Measurements from ENCODE around the gene ODAD3.
"Not testable (repeated sequence)": the region's sequence is repeated elsewhere in the genome, so short reads cannot be mapped to it uniquely, and the experiment has no call there.

The ODAD3 gene

GRCh38 chr19:11435057-11435832 is at the start of gene ODAD3, which contains the start of gene PRKCSH:
Gene ODAD3, minus strand, starts transcription at chr19:11435121. Its CDS starts 105 bp downstream, at chr19:11435016.
Gene PRKCSH, plus strand, starts transcription at chr19:11435635. Its CDS starts 483 bp downstream, at chr19:11436118.
- peak; percentile 100 for DNase-seq

- no peak for DNase-seq
Measured at GRCh38 chr19:11483366-11484111, 48.6 kb upstream of the ODAD3 start.

- DNase-seq: peak; percentile 94
Measured at GRCh38 chr19:11482384-11483050, 47.6 kb upstream of the ODAD3 start.

GRCh38 chr19:11481534-11482383 is 46.8 kb upstream of the ODAD3 start:
- DNase-seq: peak; percentile 90

DNA sequence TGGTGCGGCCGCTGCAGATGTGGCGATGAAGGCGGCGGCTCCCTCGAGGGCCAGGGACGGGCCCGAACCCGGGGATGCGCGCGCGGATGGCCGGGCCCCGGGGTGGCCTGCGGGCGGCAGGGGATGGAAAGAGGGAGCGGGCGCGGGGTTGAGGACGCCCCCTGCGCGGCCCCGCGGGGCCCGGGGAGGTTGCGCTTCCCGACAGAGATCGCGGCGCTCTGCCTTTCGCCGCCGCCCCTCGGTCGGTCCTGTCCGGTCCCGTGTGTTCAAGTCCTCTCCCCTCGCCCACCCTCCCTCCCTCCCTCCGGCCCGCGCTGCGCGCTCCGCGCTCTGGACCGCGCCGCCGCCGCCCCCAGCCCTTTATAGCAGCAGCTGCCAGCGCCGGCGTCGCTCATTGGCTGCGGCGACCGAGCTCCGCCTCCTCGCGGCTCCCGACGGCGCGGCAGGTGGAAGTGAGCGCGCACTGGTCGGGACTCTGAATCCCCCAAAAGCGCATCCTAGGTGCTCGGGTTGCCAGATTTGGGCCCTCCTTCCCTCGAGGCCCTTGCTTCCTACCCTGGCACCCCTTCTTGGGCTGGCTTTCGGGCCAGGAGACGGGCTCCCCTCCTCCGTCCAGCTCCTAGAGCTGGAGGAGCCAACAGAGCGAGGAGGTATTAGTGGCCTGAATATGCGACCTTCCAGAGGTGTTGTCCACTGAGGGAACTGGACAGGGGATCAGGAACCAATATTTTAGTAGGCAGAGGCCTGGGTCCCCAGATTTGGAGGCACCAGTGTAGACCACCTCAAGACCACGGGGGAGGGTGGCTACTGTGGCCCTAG is 46.0 kb upstream of the ODAD3 start, which contains the start of gene ELAVL3:
ELAVL3 (minus strand) TSS at position 332 of the 819 bp plus-strand sequence. CDS start 438 bp downstream, outside the sequence.
- DNase-seq: peak; percentile 20

- no peak for DNase-seq
Measured at GRCh38 chr19:11479898-11480714, 45.2 kb upstream of the ODAD3 start.

DNA sequence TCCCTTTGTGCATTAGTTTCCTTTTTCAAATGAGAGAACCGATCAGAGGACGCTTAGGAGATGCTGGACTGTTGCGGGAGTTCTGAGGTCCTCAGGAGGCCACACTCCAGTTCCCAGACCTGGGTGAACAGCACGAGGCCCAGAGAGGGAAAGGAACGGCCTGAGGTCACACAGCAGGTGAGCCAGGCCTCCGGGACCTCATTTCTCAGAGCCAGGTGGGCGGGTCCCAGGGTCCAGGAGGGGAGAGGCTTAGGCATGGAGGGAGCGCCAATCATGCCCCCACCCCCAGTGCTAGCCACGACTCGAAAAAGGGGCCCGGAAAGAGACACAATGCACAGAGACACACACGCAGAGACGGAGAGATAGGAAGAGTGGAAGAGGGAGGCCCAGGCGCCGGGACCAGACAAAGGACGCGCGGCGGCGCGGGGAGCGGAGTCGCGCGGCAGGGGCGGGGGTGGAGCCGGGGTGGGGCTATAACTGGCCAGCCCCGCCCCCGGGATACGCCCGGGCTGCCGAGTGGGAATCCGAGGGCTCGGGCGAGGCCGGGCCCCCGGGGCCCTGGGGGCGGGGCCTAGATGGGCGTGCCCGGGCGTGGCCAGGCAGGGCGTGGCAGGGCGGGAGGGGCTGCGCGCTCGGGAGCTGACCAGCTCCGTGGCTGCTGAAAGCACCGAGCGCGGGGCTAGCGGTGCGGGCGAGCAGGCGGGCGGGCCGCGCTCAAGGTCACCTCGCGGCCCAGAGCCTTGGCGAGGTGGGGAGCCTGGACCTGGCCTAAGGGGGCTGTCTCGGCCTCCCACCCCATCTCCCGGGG is 44.4 kb upstream of the ODAD3 start:
- DNase-seq: peak; percentile 64

DNA sequence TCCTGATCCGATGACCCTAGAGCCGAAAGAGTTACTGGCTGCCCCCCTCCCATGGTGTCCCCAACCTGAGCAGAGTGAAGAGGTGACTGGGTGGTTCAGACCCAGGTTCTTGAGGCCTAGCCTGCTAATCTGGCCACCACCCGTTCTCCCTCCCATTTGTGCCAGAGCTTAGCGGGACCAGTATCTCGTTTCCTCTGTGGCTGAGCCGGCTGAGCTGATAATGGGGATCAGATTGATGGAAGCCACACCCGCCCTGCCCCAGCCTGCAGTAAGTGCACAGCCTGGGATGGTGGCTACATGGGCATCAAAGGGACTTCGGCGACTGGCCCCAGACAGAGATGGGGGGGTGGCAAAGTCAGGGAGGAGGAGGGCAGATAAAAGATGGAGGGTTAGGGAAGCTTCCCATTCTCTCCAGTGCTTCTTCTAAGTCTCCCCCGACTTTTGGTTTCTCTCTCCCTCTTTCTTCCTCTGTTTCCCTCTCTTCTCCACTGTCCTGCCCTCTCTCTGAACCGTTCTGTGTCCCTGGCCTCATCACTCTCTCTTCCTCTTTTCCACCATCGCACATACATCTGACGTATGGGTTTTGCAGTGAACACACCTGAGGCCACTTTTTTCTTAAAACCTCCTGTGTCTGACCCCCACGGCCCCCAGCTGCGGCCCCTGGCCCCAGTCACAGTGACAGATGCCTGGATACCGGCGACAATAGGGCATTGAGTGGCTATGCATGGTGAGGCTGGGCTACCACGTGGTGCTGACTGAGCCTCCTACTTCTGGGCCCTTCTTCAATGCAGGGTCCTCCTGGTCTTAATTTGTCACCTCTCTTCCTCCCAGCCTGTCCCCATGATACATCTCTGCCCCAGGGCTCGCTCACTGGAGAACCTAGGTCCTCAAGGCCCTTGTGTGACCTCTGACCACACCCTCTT is 43.5 kb upstream of the ODAD3 start:
- no peak for DNase-seq

DNA sequence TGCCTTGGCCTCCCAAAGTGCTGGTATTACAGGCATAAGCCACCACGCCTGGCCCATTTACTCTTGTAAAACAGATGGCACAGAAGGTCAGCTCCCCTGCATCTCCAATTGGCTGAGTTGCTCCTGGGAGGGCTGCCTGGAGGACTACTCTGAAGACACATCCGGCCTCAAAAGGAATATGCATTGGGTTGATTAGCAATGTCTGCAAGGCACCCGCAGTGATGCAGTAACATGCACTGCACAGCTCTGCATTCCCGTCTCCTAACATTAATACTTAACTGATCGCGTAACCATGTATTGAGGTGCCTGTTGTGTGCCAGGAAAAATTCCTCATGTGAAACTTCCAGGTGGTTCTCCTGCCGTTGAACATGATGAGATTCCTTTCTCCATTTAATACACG is 40.9 kb upstream of the ODAD3 start:
- DNase-seq: no peak

DNA sequence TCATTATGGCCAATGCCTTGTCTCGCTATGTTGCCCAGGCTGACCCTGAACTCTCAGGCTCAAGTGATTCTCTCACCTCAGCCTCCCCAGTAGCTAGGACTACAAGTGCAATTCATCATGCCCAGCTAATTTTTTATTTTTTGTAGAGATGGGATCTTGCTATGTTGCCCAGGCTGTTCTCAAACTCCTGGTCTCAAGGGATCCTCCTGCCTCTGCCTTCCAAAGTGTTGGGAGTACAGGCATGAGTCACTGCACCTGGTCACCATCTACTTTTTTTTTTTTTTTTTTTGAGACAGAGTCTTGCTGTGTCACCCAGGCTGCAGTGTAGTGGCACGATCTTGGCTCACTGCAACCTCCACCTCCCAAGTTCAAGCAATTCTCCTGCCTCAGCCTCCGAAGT is 40.4 kb upstream of the ODAD3 start:
- DNase-seq: not testable (repeated sequence)

GRCh38 chr19:11473725-11474124 is 38.8 kb upstream of the ODAD3 start:
- no peak for DNase-seq

GRCh38 chr19:11468266-11468845 is 33.4 kb upstream of the ODAD3 start:
- not testable (repeated sequence) for DNase-seq

DNA sequence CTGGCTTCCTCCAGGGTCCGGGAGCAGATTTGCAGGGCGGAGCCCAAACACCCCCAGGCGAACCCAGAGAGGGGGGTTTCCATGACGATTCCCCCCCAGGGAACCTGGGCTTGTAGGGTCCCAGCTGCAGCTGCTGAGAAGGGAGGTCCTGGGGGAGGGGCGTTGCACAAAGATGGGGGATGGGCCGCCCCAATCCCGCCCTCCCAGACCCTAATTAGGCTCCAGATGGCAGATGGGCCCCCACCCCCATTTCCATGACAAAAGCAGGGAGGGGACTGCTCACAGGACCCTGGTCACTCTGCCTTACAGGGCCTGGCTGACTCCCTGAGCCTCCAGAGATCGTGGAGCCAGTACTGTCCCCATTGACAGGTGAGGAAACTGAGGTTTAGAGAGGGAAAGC is 30.7 kb upstream of the ODAD3 start:
- no peak for DNase-seq

GRCh38 chr19:11464333-11465265 is 29.7 kb upstream of the ODAD3 start:
- DNase-seq: no peak

DNA sequence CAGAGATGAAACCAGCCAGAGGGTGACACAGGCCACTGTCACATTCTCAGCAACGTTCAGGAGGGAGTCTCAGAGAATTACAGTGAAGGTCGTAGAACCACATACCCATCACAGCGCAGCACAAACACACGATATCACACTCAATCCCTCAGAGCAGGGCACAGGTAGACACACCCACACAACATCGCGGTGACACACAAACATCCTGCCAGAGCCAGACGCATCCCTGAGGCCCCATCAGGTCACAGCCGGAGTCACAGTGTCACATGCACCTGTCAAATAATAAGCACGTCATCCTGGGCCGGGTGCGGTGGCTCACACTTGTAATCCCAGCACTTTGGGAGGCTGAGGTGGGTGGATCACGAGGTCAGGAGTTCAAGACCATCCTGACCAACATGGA is 28.5 kb upstream of the ODAD3 start:
- DNase-seq: peak; percentile 34

DNA sequence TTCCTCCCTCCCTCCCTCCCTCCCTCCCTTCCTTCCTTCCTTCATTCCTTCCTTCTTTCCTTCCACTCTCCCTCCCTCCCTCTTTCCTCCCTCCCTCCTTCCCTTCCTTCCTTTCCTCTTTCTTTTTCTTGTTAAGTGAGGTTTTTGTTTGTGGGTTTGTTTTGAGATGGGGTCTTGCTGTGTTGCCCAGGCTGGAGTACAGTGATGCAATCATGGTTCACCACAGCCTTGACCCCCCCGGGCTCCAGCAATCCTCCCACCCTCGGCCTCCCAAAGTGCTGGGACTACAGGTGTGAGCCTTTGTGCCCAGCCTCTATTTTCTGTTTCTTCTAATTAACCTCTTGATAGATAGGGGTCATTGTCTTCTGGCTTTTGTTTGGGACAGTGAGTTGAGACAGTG is 26.5 kb upstream of the ODAD3 start:
- no peak for DNase-seq

GRCh38 chr19:11460207-11460606 is 25.3 kb upstream of the ODAD3 start:
- peak; percentile 36 for DNase-seq

Data from activated CD4-positive, alpha-beta T cell treated with anti-CD3 and anti-CD28 coated beads for 48 hours (primary cell).